ENCODE measurements around the gene AK1. TPM values are rescaled to one million over a fixed set of nuclear protein-coding genes. Genes with fewer than 3 reads are reported as not detected.

AK1 gene
- total RNA-seq, 1 experiment from 2014 or later: 34.4 TPM

DNA sequence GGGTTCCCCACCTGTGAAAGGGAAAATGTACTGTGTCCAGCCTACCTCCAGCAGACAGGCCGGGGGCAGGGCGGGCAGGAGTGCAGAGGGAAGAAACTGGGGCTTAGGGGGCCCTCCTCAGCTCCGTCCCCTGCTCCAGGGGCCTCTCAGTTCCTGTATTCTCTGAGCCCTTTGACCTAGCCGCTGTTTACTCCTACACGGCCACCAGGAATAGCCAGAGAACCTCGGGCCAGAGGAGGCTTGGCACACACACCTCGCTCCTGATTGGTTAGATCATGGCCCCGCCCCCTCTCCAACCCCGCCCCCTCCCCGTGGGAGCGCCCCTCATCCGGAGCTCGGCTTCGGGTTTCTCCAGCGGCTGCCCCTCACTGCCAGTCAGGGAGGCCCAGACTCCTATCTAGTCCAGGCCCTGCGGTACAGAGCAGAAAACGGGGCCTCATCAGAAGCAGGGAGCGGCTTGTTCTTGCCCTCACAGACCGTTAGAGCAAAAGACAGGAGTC lies 19.8 kb upstream of the AK1 start:
- peak overlapping the region; percentile 87 for H3K4me3 Mint-ChIP-seq
- peaks cover 6% of the 10 kb centered on the region; the same call in 1 of the 2 replicates for H3K9me3 Mint-ChIP-seq
- peaks cover 22% of the 10 kb centered on the region for H3K4me1 Mint-ChIP-seq
- DNase-seq (ENCODE audit: low spot score): peak; percentile 88
- ATAC-seq: peak; percentile 89
- H3K36me3 Mint-ChIP-seq: peaks cover 41% of the 10 kb centered on the region
- no peaks in the 10 kb centered on the region; the same call in 1 of the 2 replicates for H3K27me3 Mint-ChIP-seq (ENCODE audit: low read depth)
- ChIA-PET CTCF (interaction anchor here (0.5 to 1.7 kb wide), 16 partner anchors 13 to 1729 kb away, joined by 3 to 33 read pairs (median 4); partner anchors contain the start of genes ST6GALNAC4 and TOR2A), POLR2A (interaction anchor here (0.5 to 1.7 kb wide), 5 partner anchors 12 to 104 kb away, joined by 3 to 8 read pairs (median 4); partner anchors contain the start of genes PIP5KL1 and ST6GALNAC4)
- H3K27ac Mint-ChIP-seq: peak overlapping the region; percentile 57; the same call in 1 of the 2 replicates
- TF ChIP-seq, protein P1, sequence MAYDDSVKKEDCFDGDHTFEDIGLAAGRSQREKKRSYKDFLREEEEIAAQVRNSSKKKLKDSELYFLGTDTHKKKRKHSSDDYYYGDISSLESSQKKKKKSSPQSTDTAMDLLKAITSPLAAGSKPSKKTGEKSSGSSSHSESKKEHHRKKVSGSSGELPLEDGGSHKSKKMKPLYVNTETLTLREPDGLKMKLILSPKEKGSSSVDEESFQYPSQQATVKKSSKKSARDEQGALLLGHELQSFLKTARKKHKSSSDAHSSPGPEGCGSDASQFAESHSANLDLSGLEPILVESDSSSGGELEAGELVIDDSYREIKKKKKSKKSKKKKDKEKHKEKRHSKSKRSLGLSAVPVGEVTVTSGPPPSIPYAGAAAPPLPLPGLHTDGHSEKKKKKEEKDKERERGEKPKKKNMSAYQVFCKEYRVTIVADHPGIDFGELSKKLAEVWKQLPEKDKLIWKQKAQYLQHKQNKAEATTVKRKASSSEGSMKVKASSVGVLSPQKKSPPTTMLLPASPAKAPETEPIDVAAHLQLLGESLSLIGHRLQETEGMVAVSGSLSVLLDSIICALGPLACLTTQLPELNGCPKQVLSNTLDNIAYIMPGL (CRISPR knock-in tag; IDR thresholded peaks at IDR 0.05): no peak
- TF ChIP-seq FOXJ3 (CRISPR knock-in tag; IDR thresholded peaks at IDR 0.05; ENCODE audit: borderline replicate concordance): no peak
- TF ChIP-seq, protein P2, sequence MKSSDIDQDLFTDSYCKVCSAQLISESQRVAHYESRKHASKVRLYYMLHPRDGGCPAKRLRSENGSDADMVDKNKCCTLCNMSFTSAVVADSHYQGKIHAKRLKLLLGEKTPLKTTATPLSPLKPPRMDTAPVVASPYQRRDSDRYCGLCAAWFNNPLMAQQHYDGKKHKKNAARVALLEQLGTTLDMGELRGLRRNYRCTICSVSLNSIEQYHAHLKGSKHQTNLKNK (CRISPR knock-in tag; IDR thresholded peaks at IDR 0.05): no peak

DNA sequence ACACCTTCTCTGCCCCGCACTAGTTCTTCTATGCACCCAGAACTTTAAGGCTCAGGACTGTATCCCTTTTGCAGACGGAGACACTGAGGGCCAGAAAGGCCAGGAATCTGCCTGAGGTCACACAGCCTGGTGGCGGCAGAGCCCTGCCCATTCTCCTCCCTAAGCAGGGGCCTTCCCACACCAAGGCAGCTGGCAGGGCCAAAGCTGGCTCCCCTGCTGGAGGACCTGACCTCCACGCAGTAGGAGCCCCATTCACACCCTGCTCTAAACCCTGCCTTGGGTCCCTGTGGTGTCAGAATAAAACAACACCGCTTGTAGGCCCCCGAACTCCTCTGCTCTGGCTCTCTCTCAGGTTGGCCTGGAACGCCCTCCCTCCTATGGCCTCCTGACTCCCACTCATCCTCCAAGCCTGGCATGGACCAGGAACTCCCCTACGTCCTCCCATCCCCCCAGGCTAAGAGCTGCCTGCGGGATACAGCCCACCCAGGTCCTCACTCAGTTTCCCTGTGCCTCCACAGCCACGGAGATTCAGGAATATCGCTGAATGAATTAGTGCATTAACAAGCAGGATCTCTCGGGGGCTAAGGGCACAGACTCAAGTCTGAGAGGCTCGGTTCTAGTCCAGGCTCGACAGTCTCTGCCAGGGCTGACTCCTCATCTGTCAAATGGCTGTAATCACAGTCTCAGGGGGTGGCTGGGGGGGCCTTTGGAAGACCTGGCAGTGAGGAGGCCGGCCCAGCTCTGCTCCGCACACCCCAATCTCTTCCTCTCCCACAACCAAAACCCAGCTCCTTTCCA lies 19.1 kb upstream of the AK1 start:
- CTCF ChIA-PET: interaction anchor here (0.6 to 1.7 kb wide), 13 partner anchors 14 to 287 kb away, joined by 3 to 33 read pairs (median 4); partner anchors contain the start of genes ST6GALNAC4 and TOR2A
- H3K4me1 Mint-ChIP-seq: peaks cover 21% of the 10 kb centered on the region
- POLR2A ChIA-PET: interaction anchor here (0.9 to 1.7 kb wide), 4 partner anchors 11 to 103 kb away, joined by 3 to 8 read pairs (median 4); partner anchors contain the start of genes PIP5KL1 and ST6GALNAC4
- H3K27me3 Mint-ChIP-seq (ENCODE audit: low read depth): no peaks in the 10 kb centered on the region; the same call in 1 of the 2 replicates
- peak overlapping the region; percentile 12 for H3K4me3 Mint-ChIP-seq
- DNase-seq (ENCODE audit: low spot score) (no peak), ATAC-seq (no peak)
- peak overlapping the region; percentile 57; the same call in 1 of the 2 replicates for H3K27ac Mint-ChIP-seq
- TF ChIP-seq ZNF121 (CRISPR knock-in tag; IDR thresholded peaks at IDR 0.05): no peak
- TF ChIP-seq NR1H2 (CRISPR knock-in tag; IDR thresholded peaks at IDR 0.05): no peak
- TF ChIP-seq PRRX2 (CRISPR knock-in tag; IDR thresholded peaks at IDR 0.05): no peak
- TF ChIP-seq NR3C1 (CRISPR knock-in tag; conservative IDR thresholded peaks at IDR 0.05; ENCODE audit: low read depth): no peak
- no peak for TF ChIP-seq EMX1 (CRISPR knock-in tag; IDR thresholded peaks at IDR 0.05)
- TF ChIP-seq, protein P3, sequence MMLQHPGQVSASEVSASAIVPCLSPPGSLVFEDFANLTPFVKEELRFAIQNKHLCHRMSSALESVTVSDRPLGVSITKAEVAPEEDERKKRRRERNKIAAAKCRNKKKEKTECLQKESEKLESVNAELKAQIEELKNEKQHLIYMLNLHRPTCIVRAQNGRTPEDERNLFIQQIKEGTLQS (CRISPR knock-in tag; conservative IDR thresholded peaks at IDR 0.05): no peak
- no peak for TF ChIP-seq GABPB1 (CRISPR knock-in tag; IDR thresholded peaks at IDR 0.05)
- no peak for TF ChIP-seq RELA (CRISPR knock-in tag; IDR thresholded peaks at IDR 0.05; ENCODE audit: borderline replicate concordance)
- no peak for TF ChIP-seq ELF4 (CRISPR knock-in tag; IDR thresholded peaks at IDR 0.05; ENCODE audit: low read depth)
- TF ChIP-seq, protein P4, sequence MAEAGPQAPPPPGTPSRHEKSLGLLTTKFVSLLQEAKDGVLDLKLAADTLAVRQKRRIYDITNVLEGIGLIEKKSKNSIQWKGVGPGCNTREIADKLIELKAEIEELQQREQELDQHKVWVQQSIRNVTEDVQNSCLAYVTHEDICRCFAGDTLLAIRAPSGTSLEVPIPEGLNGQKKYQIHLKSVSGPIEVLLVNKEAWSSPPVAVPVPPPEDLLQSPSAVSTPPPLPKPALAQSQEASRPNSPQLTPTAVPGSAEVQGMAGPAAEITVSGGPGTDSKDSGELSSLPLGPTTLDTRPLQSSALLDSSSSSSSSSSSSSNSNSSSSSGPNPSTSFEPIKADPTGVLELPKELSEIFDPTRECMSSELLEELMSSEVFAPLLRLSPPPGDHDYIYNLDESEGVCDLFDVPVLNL (CRISPR knock-in tag; IDR thresholded peaks at IDR 0.05; ENCODE audit: borderline replicate concordance, low read depth): no peak
- TF ChIP-seq FOXJ3 (CRISPR knock-in tag; IDR thresholded peaks at IDR 0.05; ENCODE audit: borderline replicate concordance): no peak
- no peak for TF ChIP-seq OVOL2 (CRISPR knock-in tag; IDR thresholded peaks at IDR 0.05; ENCODE audit: borderline replicate concordance)
- peaks cover 44% of the 10 kb centered on the region for H3K36me3 Mint-ChIP-seq
- H3K9me3 Mint-ChIP-seq: peaks cover 6% of the 10 kb centered on the region; the same call in 1 of the 2 replicates

DNA sequence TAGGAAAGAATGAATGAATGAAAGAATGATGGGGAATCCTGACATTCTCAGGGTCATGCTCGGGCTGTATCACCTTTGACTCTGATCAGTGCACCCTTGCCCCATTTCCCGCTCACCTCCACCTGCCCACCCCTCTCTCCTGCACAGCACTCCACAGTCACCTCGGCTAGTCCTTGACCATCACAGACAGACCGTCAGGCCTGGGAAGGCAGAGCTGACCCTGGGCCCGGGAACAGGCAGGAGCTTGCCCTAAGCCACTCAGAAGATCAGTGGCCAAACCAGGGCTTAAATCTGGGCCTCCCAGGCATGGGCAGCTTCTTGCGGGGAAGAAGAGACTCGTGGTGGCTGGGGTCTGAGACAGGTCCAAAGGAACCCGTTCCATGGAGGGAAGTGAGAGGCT lies 18.3 kb upstream of the AK1 start:
- DNase-seq (ENCODE audit: low spot score) (no peak), ATAC-seq (no peak)
- peaks cover 18% of the 10 kb centered on the region for H3K4me1 Mint-ChIP-seq
- no peak overlapping the region for H3K27ac Mint-ChIP-seq
- no peak overlapping the region for H3K4me3 Mint-ChIP-seq
- ChIA-PET POLR2A (no interaction called here), CTCF (no interaction called here)
- no peaks in the 10 kb centered on the region; the same call in 1 of the 2 replicates for H3K27me3 Mint-ChIP-seq (ENCODE audit: low read depth)
- peaks cover 6% of the 10 kb centered on the region; the same call in 1 of the 2 replicates for H3K9me3 Mint-ChIP-seq
- peaks cover 50% of the 10 kb centered on the region for H3K36me3 Mint-ChIP-seq
- TF ChIP-seq NFYB (CRISPR knock-in tag; conservative IDR thresholded peaks at IDR 0.05; ENCODE audit: low read depth) (no peak), TCF7 (CRISPR knock-in tag; IDR thresholded peaks at IDR 0.05; ENCODE audit: low read depth) (no peak), ZNF219 (CRISPR knock-in tag; IDR thresholded peaks at IDR 0.05; ENCODE audit: borderline replicate concordance) (no peak), ZNF671 (CRISPR knock-in tag; IDR thresholded peaks at IDR 0.05) (no peak), MYBL2 (CRISPR knock-in tag; IDR thresholded peaks at IDR 0.05) (no peak), GTF2I (CRISPR knock-in tag; conservative IDR thresholded peaks at IDR 0.05) (no peak), ELF4 (CRISPR knock-in tag; IDR thresholded peaks at IDR 0.05; ENCODE audit: low read depth) (no peak), SMAD3 (CRISPR knock-in tag; IDR thresholded peaks at IDR 0.05; ENCODE audit: borderline replicate concordance) (no peak)
- TF ChIP-seq, protein P5, sequence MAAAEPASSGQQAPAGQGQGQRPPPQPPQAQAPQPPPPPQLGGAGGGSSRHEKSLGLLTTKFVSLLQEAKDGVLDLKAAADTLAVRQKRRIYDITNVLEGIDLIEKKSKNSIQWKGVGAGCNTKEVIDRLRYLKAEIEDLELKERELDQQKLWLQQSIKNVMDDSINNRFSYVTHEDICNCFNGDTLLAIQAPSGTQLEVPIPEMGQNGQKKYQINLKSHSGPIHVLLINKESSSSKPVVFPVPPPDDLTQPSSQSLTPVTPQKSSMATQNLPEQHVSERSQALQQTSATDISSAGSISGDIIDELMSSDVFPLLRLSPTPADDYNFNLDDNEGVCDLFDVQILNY (CRISPR knock-in tag; IDR thresholded peaks at IDR 0.05): no peak
- TF ChIP-seq, protein P6, sequence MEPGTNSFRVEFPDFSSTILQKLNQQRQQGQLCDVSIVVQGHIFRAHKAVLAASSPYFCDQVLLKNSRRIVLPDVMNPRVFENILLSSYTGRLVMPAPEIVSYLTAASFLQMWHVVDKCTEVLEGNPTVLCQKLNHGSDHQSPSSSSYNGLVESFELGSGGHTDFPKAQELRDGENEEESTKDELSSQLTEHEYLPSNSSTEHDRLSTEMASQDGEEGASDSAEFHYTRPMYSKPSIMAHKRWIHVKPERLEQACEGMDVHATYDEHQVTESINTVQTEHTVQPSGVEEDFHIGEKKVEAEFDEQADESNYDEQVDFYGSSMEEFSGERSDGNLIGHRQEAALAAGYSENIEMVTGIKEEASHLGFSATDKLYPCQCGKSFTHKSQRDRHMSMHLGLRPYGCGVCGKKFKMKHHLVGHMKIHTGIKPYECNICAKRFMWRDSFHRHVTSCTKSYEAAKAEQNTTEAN (CRISPR knock-in tag; IDR thresholded peaks at IDR 0.05): no peak
